Measurements from ENCODE around the gene SLC2A4.

- TF ChIP-seq CTCF (conservative IDR thresholded peaks at IDR 0.05) = no peak
- TF ChIP-seq EZH2 (IDR thresholded peaks at IDR 0.05; ENCODE audit: low read depth) = no peak
These were observed 8.6 kb downstream of the SLC2A4 start for GRCh38 chr17:7290166-7290565.
